ENCODE measurements around the gene IMMP2L.

DNA sequence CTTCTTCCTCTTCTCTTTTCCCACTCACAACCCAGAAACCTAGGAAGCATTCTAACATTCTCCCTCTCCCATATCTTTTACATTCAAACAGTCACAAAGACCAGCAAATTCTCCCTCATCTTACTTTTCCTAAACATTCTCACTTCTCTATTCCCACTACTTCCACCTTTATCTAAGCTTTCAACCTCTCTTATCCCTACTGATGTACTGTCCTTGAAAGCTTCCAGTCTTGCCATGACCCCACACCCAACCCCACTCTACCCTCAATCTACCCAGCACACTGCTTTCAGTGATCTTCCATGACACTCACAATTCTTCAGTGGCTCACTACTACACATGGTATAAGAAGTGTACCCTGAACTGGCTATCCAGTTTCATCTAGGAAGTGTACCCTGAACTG lies 5.3 kb downstream of the IMMP2L start:
- TF ChIP-seq, protein P1, sequence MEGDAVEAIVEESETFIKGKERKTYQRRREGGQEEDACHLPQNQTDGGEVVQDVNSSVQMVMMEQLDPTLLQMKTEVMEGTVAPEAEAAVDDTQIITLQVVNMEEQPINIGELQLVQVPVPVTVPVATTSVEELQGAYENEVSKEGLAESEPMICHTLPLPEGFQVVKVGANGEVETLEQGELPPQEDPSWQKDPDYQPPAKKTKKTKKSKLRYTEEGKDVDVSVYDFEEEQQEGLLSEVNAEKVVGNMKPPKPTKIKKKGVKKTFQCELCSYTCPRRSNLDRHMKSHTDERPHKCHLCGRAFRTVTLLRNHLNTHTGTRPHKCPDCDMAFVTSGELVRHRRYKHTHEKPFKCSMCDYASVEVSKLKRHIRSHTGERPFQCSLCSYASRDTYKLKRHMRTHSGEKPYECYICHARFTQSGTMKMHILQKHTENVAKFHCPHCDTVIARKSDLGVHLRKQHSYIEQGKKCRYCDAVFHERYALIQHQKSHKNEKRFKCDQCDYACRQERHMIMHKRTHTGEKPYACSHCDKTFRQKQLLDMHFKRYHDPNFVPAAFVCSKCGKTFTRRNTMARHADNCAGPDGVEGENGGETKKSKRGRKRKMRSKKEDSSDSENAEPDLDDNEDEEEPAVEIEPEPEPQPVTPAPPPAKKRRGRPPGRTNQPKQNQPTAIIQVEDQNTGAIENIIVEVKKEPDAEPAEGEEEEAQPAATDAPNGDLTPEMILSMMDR (IDR thresholded peaks at IDR 0.05; ENCODE audit: low read depth, low read length, missing input control) = no peak
- TF ChIP-seq TAF1 (conservative IDR thresholded peaks at IDR 0.05) = no peak
- TF ChIP-seq, protein P2, sequence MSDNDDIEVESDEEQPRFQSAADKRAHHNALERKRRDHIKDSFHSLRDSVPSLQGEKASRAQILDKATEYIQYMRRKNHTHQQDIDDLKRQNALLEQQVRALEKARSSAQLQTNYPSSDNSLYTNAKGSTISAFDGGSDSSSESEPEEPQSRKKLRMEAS (IDR thresholded peaks at IDR 0.05) = no peak

Data from liver (tissue), 3 donors.